CD4-positive, alpha-beta T cell treated with Interleukin-10 for 1 hour (primary cell): Measurements from ENCODE around the gene CCL3.
"Not testable (repeated sequence)": the region's sequence is repeated elsewhere in the genome, so short reads cannot be mapped to it uniquely, and the experiment has no call there.

ENCODE experiments used
- DNase-seq: peaks from one replicate; pipeline ENCODE4 v3.0.0-alpha.2; 2020

Gene CCL3

GRCh38 chr17:36114971-36115648 is 25.2 kb upstream of the CCL3 start:
- DNase-seq, result not testable (repeated sequence)

- DNase-seq, result not testable (repeated sequence)
Measured at GRCh38 chr17:36113131-36113530, 23.2 kb upstream of the CCL3 start.

- no peak for DNase-seq
Measured at GRCh38 chr17:36112572-36112971, 22.6 kb upstream of the CCL3 start.

DNA sequence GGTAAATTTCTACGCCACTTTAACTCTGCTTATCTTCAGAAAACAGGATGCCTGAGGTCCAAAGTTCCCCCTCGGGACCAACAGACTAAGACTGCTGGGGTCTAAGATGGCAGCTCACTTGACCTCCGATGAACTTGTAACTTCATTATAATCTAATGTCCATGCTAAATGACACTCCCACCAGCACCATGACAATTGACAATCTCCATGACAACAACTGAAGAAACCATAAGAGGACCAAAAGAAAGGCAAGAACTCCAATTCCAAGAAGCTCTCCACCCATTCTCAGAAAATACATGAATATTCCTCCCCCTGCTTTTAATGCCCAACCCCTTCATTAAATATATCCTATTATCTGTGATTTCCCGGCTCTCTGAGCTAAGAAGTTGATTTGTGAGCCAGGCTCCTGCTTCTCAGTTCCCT is 21.1 kb upstream of the CCL3 start:
- no peak for DNase-seq

GRCh38 chr17:36108265-36108664 is 18.3 kb upstream of the CCL3 start:
- DNase-seq, result not testable (repeated sequence)

GRCh38 chr17:36107660-36108059 is 17.7 kb upstream of the CCL3 start:
- peak; percentile 36 for DNase-seq

- no peak for DNase-seq
Measured at GRCh38 chr17:36106493-36106835, 16.5 kb upstream of the CCL3 start.

DNA sequence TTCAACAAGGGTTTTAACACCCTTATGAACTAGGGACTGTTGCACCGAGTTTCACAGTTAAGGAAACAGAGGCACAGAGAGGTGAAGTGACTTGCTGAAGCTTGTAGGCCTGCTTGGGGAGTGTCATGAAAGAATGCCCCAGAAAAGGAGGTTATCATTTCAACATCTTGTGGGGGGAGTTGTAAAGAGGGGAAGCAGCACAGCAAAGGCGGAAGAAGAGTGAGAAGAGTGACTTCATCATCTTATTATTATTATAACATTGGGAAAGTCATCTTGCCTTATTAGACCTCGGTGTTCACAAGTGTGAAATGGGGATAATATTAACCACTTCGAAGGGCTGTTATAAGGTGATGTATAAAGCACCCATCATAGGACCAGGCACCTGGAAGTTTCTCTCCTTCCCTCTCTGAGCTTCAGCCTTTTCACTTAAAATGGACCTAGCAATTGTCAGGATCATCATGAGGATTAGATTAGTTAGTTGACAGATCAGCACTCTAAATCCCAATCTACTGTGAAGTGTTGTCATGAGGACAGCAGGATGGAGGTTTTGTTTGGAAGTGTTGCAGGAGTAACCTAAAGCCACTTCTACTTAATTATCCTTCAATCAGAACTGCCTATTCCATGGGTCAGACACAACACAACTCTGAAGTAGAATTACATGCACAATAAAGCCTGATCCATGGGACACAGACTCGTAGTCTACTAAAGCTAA is 16.0 kb upstream of the CCL3 start:
- no peak for DNase-seq

GRCh38 chr17:36104701-36105181 is 14.8 kb upstream of the CCL3 start:
- DNase-seq, result no peak

DNA sequence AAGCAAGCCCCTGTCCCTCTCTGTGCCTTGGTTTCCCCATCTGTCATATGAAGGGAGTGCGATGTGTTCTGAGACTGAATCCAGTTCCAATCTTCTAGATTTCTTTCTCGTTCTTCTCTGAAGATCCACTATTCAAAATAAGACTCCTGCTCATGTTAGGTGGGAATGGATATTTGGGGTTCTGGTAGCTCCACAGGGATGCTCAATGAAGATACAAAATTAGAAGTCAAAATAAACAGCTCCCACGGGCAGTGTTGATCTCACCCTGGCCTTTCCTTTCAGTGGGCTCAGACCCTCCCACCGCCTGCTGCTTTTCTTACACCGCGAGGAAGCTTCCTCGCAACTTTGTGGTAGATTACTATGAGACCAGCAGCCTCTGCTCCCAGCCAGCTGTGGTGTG is 14.3 kb upstream of the CCL3 start:
- DNase-seq, result not testable (repeated sequence)

GRCh38 chr17:36103401-36103975 is 13.5 kb upstream of the CCL3 start, which contains the start of gene CCL4:
Gene CCL4 (plus strand): TSS chr17:36103827. CDS start chr17:36103906, 79 bp downstream.
- peak; percentile 59 for DNase-seq

- DNase-seq, result not testable (repeated sequence)
Measured at GRCh38 chr17:36099004-36099403, 9.1 kb upstream of the CCL3 start.

GRCh38 chr17:36095992-36096391 is 6.0 kb upstream of the CCL3 start:
- no peak for DNase-seq

DNA sequence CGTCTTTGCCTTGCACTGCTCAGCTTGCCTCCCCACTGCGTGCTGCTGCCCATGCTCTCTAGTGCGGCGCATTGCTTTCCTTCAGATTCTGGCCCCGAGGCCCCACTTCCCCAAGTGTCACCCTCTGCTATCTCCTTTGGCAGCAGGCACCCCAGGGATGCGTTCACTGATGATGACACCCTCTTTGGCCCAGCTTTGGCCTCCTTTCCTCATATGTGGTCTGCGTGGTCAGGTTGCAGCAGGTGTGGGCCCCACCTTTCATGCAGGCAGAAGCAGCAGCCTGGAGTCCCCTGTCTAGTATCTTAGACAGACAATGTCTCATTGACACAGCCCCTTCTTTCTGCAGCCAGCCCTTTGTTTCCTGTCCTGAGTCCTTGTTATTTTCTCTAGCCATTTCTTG is 4.8 kb upstream of the CCL3 start:
- no peak for DNase-seq

- DNase-seq, result no peak
Measured at GRCh38 chr17:36094232-36094631, 4.3 kb upstream of the CCL3 start.

DNA sequence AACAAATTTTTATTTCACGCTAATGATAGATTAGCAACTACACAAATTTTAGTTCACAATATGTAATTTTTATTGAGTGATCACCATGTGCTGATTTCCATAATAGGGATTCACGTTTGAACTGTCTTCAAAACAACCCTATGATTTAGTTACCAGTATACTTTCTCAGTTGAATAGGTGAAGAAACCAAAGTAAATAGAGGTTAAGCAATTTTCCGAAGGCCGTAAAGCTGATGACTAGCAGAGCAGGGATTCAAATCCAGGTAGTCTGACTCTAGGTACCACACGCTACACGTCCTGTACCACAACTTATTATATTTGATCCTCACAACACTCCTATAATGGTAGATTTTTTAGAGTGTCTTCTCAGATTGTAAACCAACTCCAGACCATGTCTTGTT is 2.8 kb upstream of the CCL3 start:
- DNase-seq, result not testable (repeated sequence)

GRCh38 chr17:36092230-36092629 is 2.3 kb upstream of the CCL3 start:
- peak; percentile 34 for DNase-seq

DNA sequence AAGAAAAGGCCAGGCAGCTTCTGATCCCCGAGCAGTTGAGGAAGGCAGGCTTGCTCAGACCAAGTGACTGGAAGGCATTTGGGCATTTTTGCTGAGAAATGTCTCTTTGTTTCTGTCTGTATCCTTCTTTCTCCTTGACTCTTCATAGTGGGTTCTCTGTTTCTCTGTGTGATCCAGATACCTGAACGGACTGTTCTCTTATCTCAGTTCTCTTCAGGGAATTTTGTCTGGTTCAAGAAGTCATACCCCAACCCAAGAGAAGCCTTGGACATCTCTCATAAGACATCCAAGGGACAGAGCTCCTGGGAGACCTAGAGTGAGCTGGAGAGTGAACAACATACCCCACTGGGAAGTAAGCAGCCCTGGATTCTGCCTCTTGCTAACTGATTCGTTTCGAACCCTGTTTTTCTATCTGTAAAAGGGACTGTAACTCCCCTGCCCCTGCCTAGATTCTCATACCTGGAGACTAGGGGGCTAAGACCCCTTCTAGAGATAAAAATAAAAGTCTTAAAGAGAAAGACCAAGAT is 541 bp downstream of the CCL3 start:
- no peak for DNase-seq

GRCh38 chr17:36088670-36089338 is 1.1 kb downstream of the CCL3 start:
- DNase-seq, result no peak

- DNase-seq, result peak; percentile 57
Measured at GRCh38 chr17:36087897-36088572, 1.9 kb downstream of the CCL3 start.

- DNase-seq, result not testable (repeated sequence)
Measured at GRCh38 chr17:36087471-36087870, 2.5 kb downstream of the CCL3 start.

DNA sequence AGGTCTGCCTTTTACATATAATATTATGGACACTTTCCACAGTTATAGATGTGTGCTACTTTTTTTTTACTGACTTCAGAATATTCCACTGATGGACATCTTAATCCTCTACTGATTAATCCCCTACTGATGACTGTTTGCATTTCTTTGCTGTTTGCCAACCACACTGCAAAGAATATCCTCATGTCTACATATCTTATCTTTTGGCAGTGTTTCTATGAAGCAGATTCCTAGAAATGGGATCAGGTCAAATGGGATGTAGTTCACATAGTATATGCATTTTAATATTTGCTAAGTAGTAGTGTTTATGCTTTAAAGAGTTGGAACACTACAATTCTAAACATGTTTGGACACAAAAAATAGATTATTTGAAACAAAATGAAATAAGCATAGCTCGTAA is 3.2 kb downstream of the CCL3 start:
- no peak for DNase-seq

- no peak for DNase-seq
Measured at GRCh38 chr17:36085765-36086164, 4.2 kb downstream of the CCL3 start.
